Liver (tissue), 9 donors: ENCODE results near the gene DIP2B. TPM values are rescaled to one million over a fixed set of nuclear protein-coding genes. Genes with fewer than 3 reads are reported as not detected.

Source experiments
- DNase-seq: peaks from one replicate; pipeline ENCODE4 v3.0.0-alpha.2; 2017; ENCODE audit warnings: low spot score
- H3K27ac ChIP-seq, 2 donors: one replicate each; pipeline ENCODE4 v1.7.0; 2013; ENCODE audit warnings: inconsistent platforms in 2 of 2, low read length in 2 of 2, control low read depth in 1 of 2, low read depth in 1 of 2, mild to moderate bottlenecking in 1 of 2
- H3K27me3 ChIP-seq, 4 donors: one replicate each; pipeline versions ENCODE4 v1.6.1 to v1.7.0; 2013; ENCODE audit warnings: low read length in 3 of 4, inconsistent platforms in 1 of 4, mild to moderate bottlenecking in 1 of 4, moderate library complexity in 1 of 4; ENCODE audit not compliant: control insufficient read depth in 4 of 4, insufficient read depth in 4 of 4
- H3K36me3 ChIP-seq, 4 donors: one replicate each; pipeline versions ENCODE4 v1.6.1 to v1.7.0; 2013; ENCODE audit warnings: low read length in 3 of 4, mild to moderate bottlenecking in 3 of 4, low read depth in 1 of 4, moderate library complexity in 1 of 4; ENCODE audit not compliant: control insufficient read depth in 4 of 4, insufficient read depth in 3 of 4
- H3K4me1 ChIP-seq, 4 donors: one replicate each; pipeline versions ENCODE4 v1.6.1 to v1.7.0; 2013; ENCODE audit warnings: low read length in 3 of 4, mild to moderate bottlenecking in 3 of 4, moderate library complexity in 1 of 4; ENCODE audit not compliant: control insufficient read depth in 4 of 4, insufficient read depth in 4 of 4
- H3K4me3 ChIP-seq, 3 donors: one replicate each; pipeline versions ENCODE4 v1.6.1 to v1.7.0; 2013; ENCODE audit warnings: low read length in 3 of 3, control low read depth in 1 of 3, low read depth in 1 of 3, mild to moderate bottlenecking in 1 of 3
- H3K9ac ChIP-seq, 2 donors: one replicate each; pipeline ENCODE4 v1.7.0; 2013; ENCODE audit warnings: low read length in 2 of 2, mild to moderate bottlenecking in 2 of 2, moderate library complexity in 2 of 2, control low read depth in 1 of 2, low read depth in 1 of 2
- H3K9me3 ChIP-seq, 4 donors: one replicate each; pipeline versions ENCODE4 v1.6.1 to v1.7.0; 2013; ENCODE audit warnings: low read length in 3 of 4; ENCODE audit not compliant: control insufficient read depth in 4 of 4
- EGR1 ChIP-seq, 2 donors: IDR thresholded peaks; 2 replicates each; pipeline ENCODE4 v1.6.1; 2016 to 2018; ENCODE audit warnings: antibody characterized with exemption in 2 of 2, low read depth in 2 of 2
- FOXA1 ChIP-seq: IDR thresholded peaks from 2 replicates; pipeline ENCODE4 v1.6.1; 2016; ENCODE audit warnings: antibody characterized with exemption
- FOXA2 ChIP-seq: IDR thresholded peaks from 2 replicates; pipeline ENCODE4 v1.6.1; 2016; ENCODE audit warnings: antibody characterized with exemption
- GABPA ChIP-seq, 2 donors: IDR thresholded peaks in 1 of 2; conservative IDR thresholded peaks in 1 of 2; 2 replicates each; pipeline ENCODE4 v1.6.1; 2016; ENCODE audit warnings: antibody characterized with exemption in 2 of 2, mild to moderate bottlenecking in 1 of 2, moderate library complexity in 1 of 2
- HNF4A ChIP-seq, 2 donors: conservative IDR thresholded peaks; 2 replicates each; pipeline ENCODE4 v1.6.1; 2016; ENCODE audit warnings: antibody characterized with exemption in 2 of 2, mild to moderate bottlenecking in 2 of 2
- HNF4G ChIP-seq: IDR thresholded peaks from 2 replicates; pipeline ENCODE4 v1.6.1; 2016; ENCODE audit warnings: antibody characterized with exemption
- JUND ChIP-seq, 2 donors: IDR thresholded peaks; 2 replicates each; pipeline ENCODE4 v1.6.1; 2016; ENCODE audit warnings: antibody characterized with exemption in 2 of 2
- MAX ChIP-seq: IDR thresholded peaks from 2 replicates; pipeline ENCODE4 v1.6.1; 2016; ENCODE audit warnings: antibody characterized with exemption
- NR2F2 ChIP-seq: IDR thresholded peaks from 2 replicates; pipeline ENCODE4 v1.6.1; 2016; ENCODE audit warnings: antibody characterized with exemption
- RAD21 ChIP-seq, 2 donors: IDR thresholded peaks; 2 replicates each; pipeline ENCODE4 v1.6.1; 2016; ENCODE audit warnings: antibody characterized with exemption in 2 of 2, mild to moderate bottlenecking in 2 of 2
- RXRA ChIP-seq, 2 donors: IDR thresholded peaks; 2 replicates each; pipeline ENCODE4 v1.6.1; 2017 to 2018; ENCODE audit warnings: antibody characterized with exemption in 2 of 2, mild to moderate bottlenecking in 1 of 2
- SP1 ChIP-seq: IDR thresholded peaks from 2 replicates; pipeline ENCODE4 v1.6.1; 2018; ENCODE audit warnings: antibody characterized with exemption, mild to moderate bottlenecking
- TAF1 ChIP-seq: conservative IDR thresholded peaks from 2 replicates; pipeline ENCODE4 v1.6.1; 2016; ENCODE audit warnings: antibody characterized with exemption, mild to moderate bottlenecking
- YY1 ChIP-seq: IDR thresholded peaks from 2 replicates; pipeline ENCODE4 v1.6.1; 2016; ENCODE audit warnings: antibody characterized with exemption, mild to moderate bottlenecking
- WGBS: extraction: QIAGEN DNeasy Blood & Tissue Kit; methylation state at CpG from one replicate; pipeline ENCODE4 v1.1.7; 2013; 5-methylcytosine and 5-hydroxymethylcytosine counted together
- polyA plus RNA-seq, 2 donors: library from polyadenylated mRNA; stranded (reverse) in 1 of 2; unstranded in 1 of 2; fragments of 200-250 nt in 1 of 2; fragments of >200 nt in 1 of 2; fragmentation: Nextera tagmentation in 1 of 2; extraction: Ambion mirVana in 1 of 2; gene quantifications; one replicate each; pipeline versions ENCODE4 v1.2.1 to v1.2.3, GENCODE V29; 2013 to 2015
- total RNA-seq, 2 donors: library from RNA; depleted of rRNA; stranded (reverse); fragments of >200 nt; gene quantifications; one replicate each; pipeline ENCODE4 v1.2.3, GENCODE V29; 2014
- TF ChIP-seq, protein P1 (sequence below): fragments of 150-350 bp; IDR thresholded peaks from 2 replicates; pipeline ENCODE4 v1.5.1; 2017; ENCODE audit warnings: improper control_type of control experiment, low read depth, low read length; ENCODE audit not compliant: missing input control
- TF ChIP-seq, protein P2 (sequence below): IDR thresholded peaks from 2 replicates; pipeline ENCODE4 v1.6.1; 2016; ENCODE audit warnings: antibody characterized with exemption
- TF ChIP-seq, protein P3 (sequence below): IDR thresholded peaks from 2 replicates; pipeline ENCODE4 v1.6.1; 2016; ENCODE audit warnings: antibody characterized with exemption
- TF ChIP-seq, protein P4 (sequence below): IDR thresholded peaks from 2 replicates; pipeline ENCODE4 v1.6.1; 2016; ENCODE audit warnings: antibody characterized with exemption, mild to moderate bottlenecking
- donor health status: healthy.
- donor health status: healthy.
- donor health status: healthy.
- donor health status: healthy.
- donor health status: healthy.

DIP2B gene
- total and polyA plus RNA-seq, 4 donors, result 4.8 to 30.7 (median 13.8) TPM

DNA sequence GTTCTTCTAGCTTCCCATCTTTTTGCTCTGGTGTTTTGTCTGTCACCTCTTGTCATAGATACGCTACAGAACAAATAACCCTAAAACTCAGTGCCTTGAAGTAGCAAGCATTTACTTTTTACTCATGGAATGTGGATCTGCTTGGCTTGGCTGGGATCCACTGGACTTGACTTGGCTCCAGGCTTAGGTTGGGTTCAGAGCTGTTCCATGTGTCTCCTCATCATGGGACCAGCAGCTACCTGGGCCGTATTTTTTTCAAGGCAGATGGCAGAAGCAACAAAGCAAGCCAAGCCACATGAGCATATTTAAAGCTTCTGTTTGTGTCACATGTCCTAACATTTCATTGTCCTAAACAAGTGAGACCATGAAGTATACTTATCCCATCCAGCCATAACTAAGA, 210.4 kb downstream of the DIP2B start:
- Histone ChIP-seq H3K27ac (no peak overlapping the region), H3K36me3 (peaks cover 12 to 41% (median 36%) of the 10 kb centered on the region in 4 donors), H3K9ac (no peak overlapping the region), H3K9me3 (no peaks in the 10 kb centered on the region), H3K4me1 (peaks cover 0 to 8% (median 2%) of the 10 kb centered on the region in 4 donors), H3K27me3 (no peaks in the 10 kb centered on the region), H3K4me3 (no peak overlapping the region)
- TF ChIP-seq RAD21 (IDR thresholded peaks at IDR 0.05) (no peak), NR2F2 (no peak), FOXA2 (no peak), HNF4G (no peak), YY1 (no peak), SP1 (no peak), FOXA1 (no peak), HNF4A (conservative IDR thresholded peaks at IDR 0.05) (no peak), GABPA (IDR thresholded peaks at IDR 0.05 in 1 of 2, conservative IDR thresholded peaks at IDR 0.05 in 1 of 2) (no peak), TAF1 (no peak), EGR1 (IDR thresholded peaks at IDR 0.05; ENCODE audit: low read depth in 2 of 2) (no peak)
- TF ChIP-seq, protein P1, sequence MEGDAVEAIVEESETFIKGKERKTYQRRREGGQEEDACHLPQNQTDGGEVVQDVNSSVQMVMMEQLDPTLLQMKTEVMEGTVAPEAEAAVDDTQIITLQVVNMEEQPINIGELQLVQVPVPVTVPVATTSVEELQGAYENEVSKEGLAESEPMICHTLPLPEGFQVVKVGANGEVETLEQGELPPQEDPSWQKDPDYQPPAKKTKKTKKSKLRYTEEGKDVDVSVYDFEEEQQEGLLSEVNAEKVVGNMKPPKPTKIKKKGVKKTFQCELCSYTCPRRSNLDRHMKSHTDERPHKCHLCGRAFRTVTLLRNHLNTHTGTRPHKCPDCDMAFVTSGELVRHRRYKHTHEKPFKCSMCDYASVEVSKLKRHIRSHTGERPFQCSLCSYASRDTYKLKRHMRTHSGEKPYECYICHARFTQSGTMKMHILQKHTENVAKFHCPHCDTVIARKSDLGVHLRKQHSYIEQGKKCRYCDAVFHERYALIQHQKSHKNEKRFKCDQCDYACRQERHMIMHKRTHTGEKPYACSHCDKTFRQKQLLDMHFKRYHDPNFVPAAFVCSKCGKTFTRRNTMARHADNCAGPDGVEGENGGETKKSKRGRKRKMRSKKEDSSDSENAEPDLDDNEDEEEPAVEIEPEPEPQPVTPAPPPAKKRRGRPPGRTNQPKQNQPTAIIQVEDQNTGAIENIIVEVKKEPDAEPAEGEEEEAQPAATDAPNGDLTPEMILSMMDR, result no peak
- TF ChIP-seq, protein P2, sequence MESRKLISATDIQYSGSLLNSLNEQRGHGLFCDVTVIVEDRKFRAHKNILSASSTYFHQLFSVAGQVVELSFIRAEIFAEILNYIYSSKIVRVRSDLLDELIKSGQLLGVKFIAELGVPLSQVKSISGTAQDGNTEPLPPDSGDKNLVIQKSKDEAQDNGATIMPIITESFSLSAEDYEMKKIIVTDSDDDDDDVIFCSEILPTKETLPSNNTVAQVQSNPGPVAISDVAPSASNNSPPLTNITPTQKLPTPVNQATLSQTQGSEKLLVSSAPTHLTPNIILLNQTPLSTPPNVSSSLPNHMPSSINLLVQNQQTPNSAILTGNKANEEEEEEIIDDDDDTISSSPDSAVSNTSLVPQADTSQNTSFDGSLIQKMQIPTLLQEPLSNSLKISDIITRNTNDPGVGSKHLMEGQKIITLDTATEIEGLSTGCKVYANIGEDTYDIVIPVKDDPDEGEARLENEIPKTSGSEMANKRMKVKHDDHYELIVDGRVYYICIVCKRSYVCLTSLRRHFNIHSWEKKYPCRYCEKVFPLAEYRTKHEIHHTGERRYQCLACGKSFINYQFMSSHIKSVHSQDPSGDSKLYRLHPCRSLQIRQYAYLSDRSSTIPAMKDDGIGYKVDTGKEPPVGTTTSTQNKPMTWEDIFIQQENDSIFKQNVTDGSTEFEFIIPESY, result no peak
- TF ChIP-seq, protein P3, sequence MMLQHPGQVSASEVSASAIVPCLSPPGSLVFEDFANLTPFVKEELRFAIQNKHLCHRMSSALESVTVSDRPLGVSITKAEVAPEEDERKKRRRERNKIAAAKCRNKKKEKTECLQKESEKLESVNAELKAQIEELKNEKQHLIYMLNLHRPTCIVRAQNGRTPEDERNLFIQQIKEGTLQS, result no peak
- DNase-seq, result no peak
- WGBS, result 58% methylated on average over 2 of the region's 2 CpGs

GRCh38 chr12:50718760-50719159, 214.0 kb downstream of the DIP2B start:
- Histone ChIP-seq H3K4me3 (no peak overlapping the region), H3K27me3 (no peaks in the 10 kb centered on the region), H3K27ac (no peak overlapping the region), H3K36me3 (peaks cover 13 to 51% (median 43%) of the 10 kb centered on the region in 4 donors), H3K4me1 (peaks cover 0 to 12% (median 4%) of the 10 kb centered on the region in 4 donors), H3K9me3 (no peaks in the 10 kb centered on the region), H3K9ac (no peak overlapping the region)
- TF ChIP-seq JUND (IDR thresholded peaks at IDR 0.05) (no peak), HNF4G (no peak), TAF1 (no peak), GABPA (IDR thresholded peaks at IDR 0.05 in 1 of 2, conservative IDR thresholded peaks at IDR 0.05 in 1 of 2) (no peak), EGR1 (IDR thresholded peaks at IDR 0.05; ENCODE audit: low read depth in 2 of 2) (no peak), RAD21 (IDR thresholded peaks at IDR 0.05) (no peak), MAX (no peak), FOXA1 (no peak), HNF4A (conservative IDR thresholded peaks at IDR 0.05) (no peak), FOXA2 (no peak), SP1 (no peak), YY1 (no peak), RXRA (IDR thresholded peaks at IDR 0.05) (no peak), NR2F2 (no peak)
- TF ChIP-seq, protein P3, result no peak
- TF ChIP-seq, protein P4, sequence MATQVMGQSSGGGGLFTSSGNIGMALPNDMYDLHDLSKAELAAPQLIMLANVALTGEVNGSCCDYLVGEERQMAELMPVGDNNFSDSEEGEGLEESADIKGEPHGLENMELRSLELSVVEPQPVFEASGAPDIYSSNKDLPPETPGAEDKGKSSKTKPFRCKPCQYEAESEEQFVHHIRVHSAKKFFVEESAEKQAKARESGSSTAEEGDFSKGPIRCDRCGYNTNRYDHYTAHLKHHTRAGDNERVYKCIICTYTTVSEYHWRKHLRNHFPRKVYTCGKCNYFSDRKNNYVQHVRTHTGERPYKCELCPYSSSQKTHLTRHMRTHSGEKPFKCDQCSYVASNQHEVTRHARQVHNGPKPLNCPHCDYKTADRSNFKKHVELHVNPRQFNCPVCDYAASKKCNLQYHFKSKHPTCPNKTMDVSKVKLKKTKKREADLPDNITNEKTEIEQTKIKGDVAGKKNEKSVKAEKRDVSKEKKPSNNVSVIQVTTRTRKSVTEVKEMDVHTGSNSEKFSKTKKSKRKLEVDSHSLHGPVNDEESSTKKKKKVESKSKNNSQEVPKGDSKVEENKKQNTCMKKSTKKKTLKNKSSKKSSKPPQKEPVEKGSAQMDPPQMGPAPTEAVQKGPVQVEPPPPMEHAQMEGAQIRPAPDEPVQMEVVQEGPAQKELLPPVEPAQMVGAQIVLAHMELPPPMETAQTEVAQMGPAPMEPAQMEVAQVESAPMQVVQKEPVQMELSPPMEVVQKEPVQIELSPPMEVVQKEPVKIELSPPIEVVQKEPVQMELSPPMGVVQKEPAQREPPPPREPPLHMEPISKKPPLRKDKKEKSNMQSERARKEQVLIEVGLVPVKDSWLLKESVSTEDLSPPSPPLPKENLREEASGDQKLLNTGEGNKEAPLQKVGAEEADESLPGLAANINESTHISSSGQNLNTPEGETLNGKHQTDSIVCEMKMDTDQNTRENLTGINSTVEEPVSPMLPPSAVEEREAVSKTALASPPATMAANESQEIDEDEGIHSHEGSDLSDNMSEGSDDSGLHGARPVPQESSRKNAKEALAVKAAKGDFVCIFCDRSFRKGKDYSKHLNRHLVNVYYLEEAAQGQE, result no peak
- TF ChIP-seq, protein P2, result no peak
- TF ChIP-seq, protein P1, result no peak
- DNase-seq, result no peak
- over 99% methylated on average over 2 of the region's 2 CpGs for whole genome bisulfite sequencing
